Loucy (cell line): ENCODE measurements around the gene ADD1.

ENCODE experiments used
- H2AFZ ChIP-seq: fragments of 200-600 bp; sonication (generic); 2 replicates; pipeline ENCODE4 v1.6.0; 2016; ENCODE audit warnings: antibody characterized with exemption, mild to moderate bottlenecking, low read length, moderate library complexity
- H3F3A ChIP-seq: fragments of 200-600 bp; 2 replicates; pipeline ENCODE4 v1.6.0; 2016; ENCODE audit warnings: antibody characterized with exemption, low read depth, mild to moderate bottlenecking
- H3K27me3 ChIP-seq: fragments of 200-600 bp; sonication (generic); 2 replicates; pipeline ENCODE4 v1.6.1; 2014; ENCODE audit warnings: low read length, mild to moderate bottlenecking; ENCODE audit not compliant: insufficient read depth, poor library complexity, severe bottlenecking
- H3K36me3 ChIP-seq: fragments of 200-600 bp; sonication (generic); 2 replicates; pipeline ENCODE4 v1.6.1; 2016; ENCODE audit warnings: low read length; ENCODE audit not compliant: insufficient read depth
- H3K4me1 ChIP-seq: fragments of 200-600 bp; sonication (generic); 2 replicates; pipeline ENCODE4 v1.5.1; 2014; ENCODE audit warnings: low read length, mild to moderate bottlenecking; ENCODE audit not compliant: insufficient read depth, poor library complexity, severe bottlenecking
- H3K4me2 ChIP-seq: fragments of 200-600 bp; sonication (generic); 2 replicates; pipeline ENCODE4 v1.6.0; 2014; ENCODE audit warnings: antibody characterized with exemption, low read length, low read depth, mild to moderate bottlenecking; ENCODE audit not compliant: poor library complexity, severe bottlenecking
- H3K4me3 ChIP-seq: fragments of 200-600 bp; sonication (generic); 2 replicates; pipeline ENCODE4 v1.5.1; 2014; ENCODE audit warnings: low read length, mild to moderate bottlenecking, mixed read lengths; ENCODE audit not compliant: poor library complexity, severe bottlenecking
- H3K79me2 ChIP-seq: fragments of 200-600 bp; sonication (generic); 2 replicates; pipeline ENCODE4 v1.6.1; 2014; ENCODE audit warnings: low read length; ENCODE audit not compliant: insufficient read depth
- H3K9ac ChIP-seq: fragments of 200-600 bp; sonication (generic); 2 replicates; pipeline ENCODE4 v1.6.0; 2014; ENCODE audit warnings: mild to moderate bottlenecking, low read depth, low read length, moderate library complexity; ENCODE audit not compliant: poor library complexity, severe bottlenecking
- H3K9me2 ChIP-seq: fragments of 200-600 bp; sonication (generic); replicated peaks from 2 replicates; pipeline ENCODE4 v1.6.1; 2016; ENCODE audit warnings: low read depth, low read length, mixed read lengths
- H3K9me3 ChIP-seq: fragments of 200-600 bp; sonication (generic); 2 replicates; pipeline ENCODE4 v1.6.1; 2014; ENCODE audit warnings: mild to moderate bottlenecking, antibody characterized with exemption, low read length, low read depth; ENCODE audit not compliant: insufficient read depth
- H4K20me1 ChIP-seq: fragments of 200-600 bp; sonication (generic); 2 replicates; pipeline ENCODE4 v1.6.0; 2014; ENCODE audit warnings: antibody characterized with exemption, low read length, mild to moderate bottlenecking; ENCODE audit not compliant: insufficient read depth, poor library complexity, severe bottlenecking
- CTCF ChIP-seq: fragments of 200-600 bp; sonication (generic); conservative IDR thresholded peaks from 2 replicates; pipeline ENCODE4 v1.5.1; 2014; ENCODE audit warnings: mild to moderate bottlenecking, antibody characterized with exemption, low read length
- EZH2phosphoT487 ChIP-seq: fragments of 200-600 bp; IDR thresholded peaks from 2 replicates; pipeline ENCODE4 v1.6.1; 2018; ENCODE audit warnings: antibody characterized with exemption, mild to moderate bottlenecking, moderate library complexity, borderline replicate concordance

The ADD1 gene

GRCh38 chr4:2795893-2796848 lies 47.5 kb upstream of the ADD1 start:
- no peaks in the 10 kb centered on the region for H4K20me1 ChIP-seq
- TF ChIP-seq EZH2phosphoT487 (no peak), CTCF (no peak)
- H3K4me1 ChIP-seq = peaks cover 55% of the 10 kb centered on the region
- no peaks in the 10 kb centered on the region for H3F3A ChIP-seq
- H3K4me2 ChIP-seq = no peak overlapping the region
- H3K9ac ChIP-seq = no peak overlapping the region
- no peaks in the 10 kb centered on the region for H3K79me2 ChIP-seq
- H3K9me2 ChIP-seq = no peaks in the 10 kb centered on the region
- H3K4me3 ChIP-seq = no peak overlapping the region
- H2AFZ ChIP-seq = no peak overlapping the region
- no peaks in the 10 kb centered on the region for H3K9me3 ChIP-seq
- no peaks in the 10 kb centered on the region for H3K27me3 ChIP-seq
- H3K36me3 ChIP-seq = no peaks in the 10 kb centered on the region

DNA sequence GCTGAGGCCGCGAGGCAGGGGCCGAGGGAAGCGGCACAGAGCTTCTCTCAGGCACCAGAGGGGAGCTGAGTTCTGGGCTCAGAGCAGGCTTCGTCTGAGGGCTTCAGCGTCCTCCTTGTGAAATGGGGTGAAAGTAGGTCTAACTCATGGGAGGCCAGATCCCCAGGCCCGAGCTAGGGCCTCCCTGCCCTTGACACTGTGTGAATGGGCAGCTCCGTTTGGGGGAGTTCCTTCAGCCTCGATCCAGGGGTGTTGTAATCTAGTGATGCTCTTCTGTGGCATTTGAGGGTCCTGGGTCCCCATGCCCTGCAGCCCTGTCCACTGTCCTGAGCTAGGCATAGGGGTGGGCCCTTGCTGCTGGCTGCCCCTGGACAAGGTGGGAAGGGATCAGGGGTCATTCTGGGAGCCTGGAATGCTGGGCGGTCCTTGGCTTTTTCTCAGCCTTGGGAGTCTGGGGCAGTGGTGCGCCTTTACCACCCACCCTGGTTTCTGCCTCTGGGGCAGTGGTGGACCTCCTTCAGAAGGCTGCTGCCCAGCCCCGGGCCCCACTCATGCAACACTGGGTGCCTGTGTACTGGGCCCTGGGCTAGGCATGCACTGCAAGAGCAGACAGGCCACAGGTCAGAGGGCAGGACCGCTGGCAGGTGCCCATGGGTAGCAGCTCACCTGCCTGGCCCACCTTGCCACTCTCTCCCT lies 46.6 kb upstream of the ADD1 start:
- TF ChIP-seq CTCF = no peak
- no peak for TF ChIP-seq EZH2phosphoT487
- H3F3A ChIP-seq = no peaks in the 10 kb centered on the region
- H3K79me2 ChIP-seq = no peaks in the 10 kb centered on the region
- H3K9me3 ChIP-seq = no peaks in the 10 kb centered on the region
- H4K20me1 ChIP-seq = no peaks in the 10 kb centered on the region
- H2AFZ ChIP-seq = no peak overlapping the region
- peaks cover 56% of the 10 kb centered on the region for H3K4me1 ChIP-seq
- H3K36me3 ChIP-seq = no peaks in the 10 kb centered on the region
- no peak overlapping the region for H3K4me2 ChIP-seq
- no peak overlapping the region for H3K4me3 ChIP-seq
- H3K27me3 ChIP-seq = no peaks in the 10 kb centered on the region
- no peak overlapping the region for H3K9ac ChIP-seq
- no peaks in the 10 kb centered on the region for H3K9me2 ChIP-seq

- Histone ChIP-seq H2AFZ (no peak overlapping the region), H3F3A (no peaks in the 10 kb centered on the region), H3K79me2 (no peaks in the 10 kb centered on the region), H3K9me2 (no peaks in the 10 kb centered on the region), H3K9me3 (no peaks in the 10 kb centered on the region), H4K20me1 (no peaks in the 10 kb centered on the region), H3K4me2 (no peak overlapping the region), H3K9ac (no peak overlapping the region), H3K4me3 (no peak overlapping the region), H3K27me3 (no peaks in the 10 kb centered on the region), H3K4me1 (peaks cover 50% of the 10 kb centered on the region), H3K36me3 (no peaks in the 10 kb centered on the region)
- TF ChIP-seq CTCF = no peak
- no peak for TF ChIP-seq EZH2phosphoT487
Observed at GRCh38 chr4:2797545-2798305, 45.9 kb upstream of the ADD1 start.
